CD8-positive, alpha-beta memory T cell (primary cell): ENCODE results near the gene AKR1C1. TPM values are rescaled to one million over a fixed set of nuclear protein-coding genes. Genes with fewer than 3 reads are reported as not detected.
"Not testable (repeated sequence)": the region's sequence is repeated elsewhere in the genome, so short reads cannot be mapped to it uniquely, and the experiment has no call there.

Experiments used
- CTCF ChIA-PET: fragments of 350-600 bp; sonication (Branson Sonifier 250); formaldehyde crosslinking; loops from one replicate; lab custom pipeline; 2021; ENCODE audit warnings: antibody characterized with exemption; lab: Charles Lee
- POLR2A ChIA-PET: fragments of 350-600 bp; sonication (Branson Sonifier 250); formaldehyde crosslinking; loops from one replicate; lab custom pipeline; 2021; ENCODE audit warnings: antibody characterized with exemption; lab: Charles Lee
- DNase-seq, 5 donors: peaks; one replicate each; pipeline versions ENCODE4 v3.0.0 to v3.0.0-alpha.2; 2020 to 2022; ENCODE audit warnings: mixed read lengths in 1 of 5
- H3K27ac ChIP-seq: one replicate; pipeline ENCODE4 v1.7.0; 2013; ENCODE audit warnings: low read depth, mild to moderate bottlenecking, low read length, moderate library complexity
- H3K27me3 ChIP-seq: 2 replicates; pipeline ENCODE4 v1.7.0; 2013; ENCODE audit warnings: low read length, mild to moderate bottlenecking; ENCODE audit not compliant: insufficient read depth, poor library complexity, severe bottlenecking
- H3K36me3 ChIP-seq: 2 replicates; pipeline ENCODE4 v1.7.0; 2013; ENCODE audit warnings: mild to moderate bottlenecking, low read length, moderate library complexity; ENCODE audit not compliant: insufficient read depth
- H3K4me1 ChIP-seq: 2 replicates; pipeline ENCODE4 v1.7.0; 2013; ENCODE audit warnings: mild to moderate bottlenecking, low read length, moderate library complexity; ENCODE audit not compliant: insufficient read depth
- H3K4me3 ChIP-seq: 2 replicates; pipeline ENCODE4 v1.7.0; 2013; ENCODE audit warnings: mild to moderate bottlenecking, low read length
- H3K9me3 ChIP-seq: 2 replicates; pipeline ENCODE4 v1.7.0; 2013; ENCODE audit warnings: mild to moderate bottlenecking, low read length
- H3K27ac Mint-ChIP-seq, 8 donors: one replicate each; pipeline ENCODE4 v1.8.0; 2020 to 2021; ENCODE audit warnings: mixed read lengths in 8 of 8, mild to moderate bottlenecking in 6 of 8, inconsistent platforms in 3 of 8, moderate library complexity in 3 of 8
- H3K27me3 Mint-ChIP-seq, 2 donors: one replicate each; pipeline ENCODE4 v1.8.0; 2020 to 2021; ENCODE audit warnings: mixed read lengths in 2 of 2, mild to moderate bottlenecking in 1 of 2, moderate library complexity in 1 of 2
- H3K36me3 Mint-ChIP-seq, 3 donors: one replicate each; pipeline ENCODE4 v1.8.0; 2020 to 2021; ENCODE audit warnings: mixed read lengths in 3 of 3, inconsistent platforms in 1 of 3, mild to moderate bottlenecking in 1 of 3
- H3K4me1 Mint-ChIP-seq, 3 donors: one replicate each; pipeline ENCODE4 v1.8.0; 2020 to 2021; ENCODE audit warnings: mixed read lengths in 3 of 3, inconsistent platforms in 1 of 3, mild to moderate bottlenecking in 1 of 3
- H3K4me3 Mint-ChIP-seq, 7 donors: one replicate each; pipeline ENCODE4 v1.8.0; 2020 to 2021; ENCODE audit warnings: mixed read lengths in 7 of 7, mild to moderate bottlenecking in 6 of 7, moderate library complexity in 4 of 7, inconsistent platforms in 2 of 7
- H3K9me3 Mint-ChIP-seq, 5 donors: one replicate each; pipeline ENCODE4 v1.8.0; 2020 to 2022; ENCODE audit warnings: mixed read lengths in 5 of 5, mild to moderate bottlenecking in 3 of 5, moderate library complexity in 2 of 5, inconsistent platforms in 1 of 5
- polyA plus RNA-seq: library from polyadenylated mRNA; unstranded; fragments of 300-500 nt; fragmentation: Illumina TruSeq; gene quantifications from one replicate; pipeline ENCODE4 v1.2.3, GENCODE V29; 2021
- total RNA-seq, 2 experiments: library from RNA; stranded (reverse); gene quantifications; one replicate each; pipeline ENCODE4 v1.2.3, GENCODE V29; 2021

The AKR1C1 gene
- total RNA-seq, result under 1 TPM; 0.22 to 0.24 TPM
- not detected for polyA plus RNA-seq

DNA sequence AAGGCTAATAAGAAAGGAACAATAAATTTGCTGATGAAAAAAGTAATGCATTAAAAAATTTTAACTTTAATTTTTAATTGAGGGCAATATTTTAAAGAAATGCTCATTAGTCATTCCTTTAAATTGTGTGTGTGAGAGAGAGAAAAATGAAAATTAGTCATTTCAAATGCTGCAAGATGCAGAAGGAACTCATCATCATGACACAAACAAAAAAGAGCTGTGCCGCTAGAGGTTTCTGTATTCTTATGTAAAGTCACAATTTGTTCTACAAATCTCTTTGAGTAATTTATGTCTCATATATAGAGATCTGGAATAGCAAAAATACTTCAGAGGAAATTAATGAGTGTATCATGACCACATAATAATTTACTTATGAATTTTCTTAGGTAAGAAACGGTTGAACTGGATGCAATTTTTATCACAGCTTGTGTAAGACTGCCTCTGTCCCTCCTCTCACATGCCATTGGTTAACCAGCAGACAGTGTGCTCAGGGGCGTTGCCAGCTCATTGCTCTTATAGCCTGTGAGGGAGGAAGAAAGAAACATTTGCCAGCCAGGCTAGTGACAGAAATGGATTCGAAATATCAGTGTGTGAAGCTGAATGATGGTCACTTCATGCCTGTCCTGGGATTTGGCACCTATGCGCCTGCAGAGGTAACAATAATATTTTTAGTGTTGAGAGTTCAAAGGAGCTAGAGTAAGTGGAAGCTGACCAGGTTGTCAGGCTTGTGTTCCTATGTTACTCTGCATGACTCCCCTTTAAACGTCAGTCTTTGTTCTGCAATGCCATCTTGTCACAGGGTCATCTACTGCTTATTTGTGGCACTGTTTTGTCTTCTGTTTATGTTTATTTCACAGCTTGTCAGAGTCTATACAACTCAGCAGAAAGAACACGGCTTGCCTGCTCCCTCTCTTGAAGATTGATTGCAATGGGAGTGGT is at the start of gene AKR1C1:
Gene AKR1C1, plus strand, starts transcription at position 540 of the 939 bp plus-strand sequence. Its CDS starts 30 bp downstream, at position 570.
- H3K9me3 ChIP-seq, H3K27me3 Mint-ChIP-seq, H3K4me1 Mint-ChIP-seq, DNase-seq, H3K9me3 Mint-ChIP-seq, H3K4me3 Mint-ChIP-seq, H3K36me3 Mint-ChIP-seq, CTCF ChIA-PET, POLR2A ChIA-PET, H3K27ac Mint-ChIP-seq, H3K27me3 ChIP-seq, H3K36me3 ChIP-seq, H3K4me1 ChIP-seq, H3K4me3 ChIP-seq: not testable (repeated sequence)
- peak within 1 kb of the TSS; percentile 9 for H3K27ac ChIP-seq

DNA sequence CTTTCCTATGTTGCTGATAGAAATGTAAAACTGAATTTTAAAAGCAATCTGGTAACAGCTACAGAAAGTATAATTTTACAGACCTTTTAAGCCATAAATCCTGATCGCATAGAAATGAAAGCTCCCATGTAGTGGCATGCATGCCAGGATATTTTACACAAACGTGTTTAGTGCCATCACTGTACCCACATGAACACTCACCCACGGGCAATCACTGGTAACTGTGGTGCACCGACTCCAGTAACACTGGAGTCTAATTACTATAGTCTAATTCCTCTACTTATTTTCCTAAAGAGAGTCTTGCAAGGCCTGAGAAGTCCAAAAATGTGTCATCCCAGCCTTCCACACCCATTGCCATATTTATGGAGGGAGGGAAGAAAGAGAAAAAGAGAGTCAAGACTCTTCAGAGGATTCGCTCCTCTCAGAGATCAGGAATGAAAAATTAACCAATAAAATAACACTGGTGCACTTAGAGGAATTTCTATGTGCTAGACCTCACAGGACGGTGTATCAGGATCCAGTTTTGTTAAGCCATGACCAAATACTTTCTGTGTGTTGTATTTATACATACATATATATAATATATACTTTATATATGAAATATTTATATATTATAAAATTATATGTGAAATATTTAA is 48.9 kb upstream of the AKR1C1 start:
- no peaks in the 10 kb centered on the region for H3K4me1 Mint-ChIP-seq
- ChIA-PET POLR2A (no interaction called here), CTCF (no interaction called here)
- no peak overlapping the region for H3K27ac Mint-ChIP-seq
- Histone ChIP-seq H3K4me1 (no peaks in the 10 kb centered on the region), H3K27ac (no peak overlapping the region), H3K9me3 (no peaks in the 10 kb centered on the region), H3K4me3 (no peak overlapping the region), H3K27me3 (no peaks in the 10 kb centered on the region), H3K36me3 (no peaks in the 10 kb centered on the region)
- H3K27me3 Mint-ChIP-seq, result peaks cover 1 to 11% of the 10 kb centered on the region in 2 donors
- no peak overlapping the region for H3K4me3 Mint-ChIP-seq
- peaks cover 0 to 1% (median 0%) of the 10 kb centered on the region in 3 donors for H3K36me3 Mint-ChIP-seq
- H3K9me3 Mint-ChIP-seq, result no peaks in the 10 kb centered on the region
- no peak for DNase-seq

DNA sequence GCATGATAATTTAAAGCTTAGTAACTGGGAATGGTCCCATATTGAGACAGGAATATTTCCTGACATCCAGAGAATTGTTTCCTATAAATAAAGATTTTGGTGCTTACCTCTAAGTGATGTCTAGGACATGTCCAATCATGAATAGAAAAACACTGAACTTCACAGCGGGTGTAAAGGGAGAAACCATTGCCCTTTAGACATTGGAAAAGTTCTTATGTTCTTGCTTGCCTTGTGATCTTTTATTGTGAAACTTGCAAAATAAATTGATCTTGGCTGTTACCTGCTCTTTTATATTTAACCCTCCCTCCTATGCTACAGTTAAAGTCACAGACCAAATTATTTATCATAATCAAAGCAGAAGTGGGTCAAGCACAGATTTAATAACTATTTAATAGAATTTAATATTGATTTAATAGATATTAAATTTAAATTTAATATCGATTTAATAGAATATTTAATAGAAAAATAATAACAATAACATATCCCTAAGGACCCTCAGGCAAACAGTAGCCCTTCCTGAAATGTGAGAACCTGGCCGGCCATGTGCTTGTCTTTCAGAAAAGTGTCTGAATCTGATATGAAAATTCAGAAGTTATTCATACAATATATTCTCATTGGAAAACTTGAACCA is 47.0 kb upstream of the AKR1C1 start:
- H3K4me3 Mint-ChIP-seq, result no peak overlapping the region
- H3K4me1 ChIP-seq, result no peaks in the 10 kb centered on the region
- DNase-seq, result no peak
- no peak overlapping the region for H3K4me3 ChIP-seq
- H3K9me3 Mint-ChIP-seq, result no peaks in the 10 kb centered on the region
- H3K27me3 ChIP-seq, result no peaks in the 10 kb centered on the region
- ChIA-PET CTCF (no interaction called here), POLR2A (no interaction called here)
- peaks cover 0 to 19% of the 10 kb centered on the region in 2 donors for H3K27me3 Mint-ChIP-seq
- H3K9me3 ChIP-seq, result no peaks in the 10 kb centered on the region
- no peak overlapping the region for H3K27ac Mint-ChIP-seq
- H3K36me3 ChIP-seq, result no peaks in the 10 kb centered on the region
- H3K27ac ChIP-seq, result no peak overlapping the region
- H3K4me1 Mint-ChIP-seq, result no peaks in the 10 kb centered on the region
- peaks cover 0 to 1% (median 0%) of the 10 kb centered on the region in 3 donors for H3K36me3 Mint-ChIP-seq

DNA sequence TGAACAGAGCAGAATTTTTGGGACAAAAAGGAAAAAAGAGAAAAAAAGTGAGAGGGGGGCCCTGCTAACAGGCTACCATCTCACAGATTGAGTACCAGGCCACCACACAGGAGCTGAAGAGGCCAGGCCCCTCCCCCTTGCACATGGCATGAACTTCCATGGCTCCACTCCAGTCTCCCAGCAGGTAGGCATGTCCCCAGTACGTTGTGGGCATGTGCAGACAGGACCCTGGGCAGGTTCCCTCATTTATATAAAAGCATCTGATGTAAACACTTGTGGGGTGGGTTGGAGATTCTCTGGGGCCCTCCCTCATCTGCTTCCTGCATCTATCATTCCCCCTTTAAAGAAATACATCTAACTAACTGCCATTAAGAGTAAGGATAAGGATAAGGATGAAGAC is 45.0 kb upstream of the AKR1C1 start:
- no peaks in the 10 kb centered on the region for H3K9me3 ChIP-seq
- H3K4me1 Mint-ChIP-seq, result no peaks in the 10 kb centered on the region
- H3K27me3 Mint-ChIP-seq, result peaks cover 0 to 20% of the 10 kb centered on the region in 2 donors
- H3K4me1 ChIP-seq, result no peaks in the 10 kb centered on the region
- H3K4me3 Mint-ChIP-seq, result no peak overlapping the region
- no peak for DNase-seq
- ChIA-PET CTCF (no interaction called here), POLR2A (no interaction called here)
- H3K27me3 ChIP-seq, result no peaks in the 10 kb centered on the region
- no peak overlapping the region for H3K4me3 ChIP-seq
- H3K36me3 Mint-ChIP-seq, result peaks cover 0 to 1% (median 0%) of the 10 kb centered on the region in 3 donors
- H3K9me3 Mint-ChIP-seq, result no peaks in the 10 kb centered on the region
- no peaks in the 10 kb centered on the region for H3K36me3 ChIP-seq
- no peak overlapping the region for H3K27ac Mint-ChIP-seq
- no peak overlapping the region for H3K27ac ChIP-seq

DNA sequence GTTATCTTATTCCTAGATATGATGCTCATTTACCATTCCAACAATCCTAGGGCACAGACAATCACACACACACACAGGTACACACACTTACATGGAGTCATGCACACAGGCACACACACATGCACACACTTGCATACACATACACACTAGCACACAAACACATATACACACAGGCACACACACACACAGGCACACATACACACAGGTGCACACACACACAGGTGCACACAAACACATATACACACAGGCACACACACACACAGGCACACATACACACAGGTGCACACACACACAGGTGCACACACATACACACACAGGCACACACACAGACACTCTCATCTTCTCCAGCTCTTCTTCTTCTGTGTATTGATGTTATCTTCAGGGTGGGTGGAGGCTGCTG is 38.7 kb upstream of the AKR1C1 start:
- CTCF ChIA-PET, H3K4me1 ChIP-seq, H3K36me3 ChIP-seq, H3K36me3 Mint-ChIP-seq, H3K27me3 Mint-ChIP-seq, H3K4me1 Mint-ChIP-seq, H3K27ac ChIP-seq, H3K4me3 Mint-ChIP-seq, H3K9me3 ChIP-seq, POLR2A ChIA-PET, H3K27me3 ChIP-seq, H3K4me3 ChIP-seq, DNase-seq: not testable (repeated sequence)
- peak overlapping the region in 1 of 8 donors; percentile 55 for H3K27ac Mint-ChIP-seq
- peaks cover 7 to 15% (median 11%) of the 10 kb centered on the region in 5 donors for H3K9me3 Mint-ChIP-seq

DNA sequence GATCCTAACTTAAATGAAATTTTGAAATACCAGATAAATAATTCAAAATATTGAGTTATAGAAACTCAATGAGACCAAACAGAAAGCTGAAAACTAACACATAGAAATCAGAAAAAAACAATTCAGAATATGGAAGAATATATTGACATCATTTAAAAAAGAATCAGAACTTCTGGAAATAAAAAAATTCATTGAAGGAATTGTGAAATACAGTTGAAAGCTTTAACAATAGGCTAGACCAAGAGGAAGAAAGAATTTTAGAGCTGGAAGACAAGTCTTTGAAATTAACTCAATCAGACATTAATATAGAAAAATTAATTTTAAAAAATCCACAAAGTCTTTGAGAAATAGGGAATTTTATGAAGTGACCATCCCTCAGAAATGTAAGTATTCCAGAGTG is 36.8 kb upstream of the AKR1C1 start:
- Mint-ChIP-seq H3K36me3 (no peaks in the 10 kb centered on the region), H3K27me3 (peaks cover 0 to 5% of the 10 kb centered on the region in 2 donors), H3K27ac (no peak overlapping the region), H3K4me1 (no peaks in the 10 kb centered on the region), H3K4me3 (no peak overlapping the region), H3K9me3 (peaks cover 7 to 15% (median 11%) of the 10 kb centered on the region in 5 donors)
- ChIA-PET POLR2A (no interaction called here), CTCF (no interaction called here)
- DNase-seq, result no peak
- H3K4me3 ChIP-seq, result no peak overlapping the region
- no peaks in the 10 kb centered on the region for H3K36me3 ChIP-seq
- no peaks in the 10 kb centered on the region for H3K27me3 ChIP-seq
- no peaks in the 10 kb centered on the region for H3K9me3 ChIP-seq
- no peaks in the 10 kb centered on the region for H3K4me1 ChIP-seq
- no peak overlapping the region for H3K27ac ChIP-seq

DNA sequence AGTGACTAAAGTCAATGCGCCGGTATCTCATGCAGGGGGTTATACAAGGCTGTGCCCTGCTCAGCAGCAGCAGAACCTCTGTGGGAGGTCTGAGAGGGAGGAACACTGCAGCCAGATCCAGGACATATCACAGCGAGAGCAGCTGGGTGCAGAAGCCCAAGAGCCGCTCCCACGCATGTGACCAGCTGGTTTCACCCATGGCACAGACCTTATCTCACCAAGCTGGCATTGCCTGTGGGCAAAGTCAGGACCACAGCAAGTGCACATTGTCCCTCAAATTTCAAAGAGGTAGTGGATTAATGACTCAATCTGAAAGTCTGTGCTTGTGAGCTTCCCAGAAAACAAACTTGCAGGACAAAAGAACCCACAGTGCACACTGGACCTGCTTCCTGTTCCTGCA is 31.6 kb upstream of the AKR1C1 start:
- Mint-ChIP-seq H3K36me3 (no peaks in the 10 kb centered on the region), H3K27me3 (peaks cover 4 to 22% of the 10 kb centered on the region in 2 donors), H3K9me3 (peaks cover 0 to 8% (median 0%) of the 10 kb centered on the region in 5 donors), H3K27ac (no peak overlapping the region), H3K4me3 (no peak overlapping the region), H3K4me1 (no peaks in the 10 kb centered on the region)
- Histone ChIP-seq H3K36me3 (no peaks in the 10 kb centered on the region), H3K4me1 (no peaks in the 10 kb centered on the region), H3K27me3 (no peaks in the 10 kb centered on the region), H3K4me3 (no peak overlapping the region), H3K27ac (no peak overlapping the region), H3K9me3 (no peaks in the 10 kb centered on the region)
- no peak for DNase-seq
- CTCF ChIA-PET, result no interaction called here
- POLR2A ChIA-PET, result no interaction called here

DNA sequence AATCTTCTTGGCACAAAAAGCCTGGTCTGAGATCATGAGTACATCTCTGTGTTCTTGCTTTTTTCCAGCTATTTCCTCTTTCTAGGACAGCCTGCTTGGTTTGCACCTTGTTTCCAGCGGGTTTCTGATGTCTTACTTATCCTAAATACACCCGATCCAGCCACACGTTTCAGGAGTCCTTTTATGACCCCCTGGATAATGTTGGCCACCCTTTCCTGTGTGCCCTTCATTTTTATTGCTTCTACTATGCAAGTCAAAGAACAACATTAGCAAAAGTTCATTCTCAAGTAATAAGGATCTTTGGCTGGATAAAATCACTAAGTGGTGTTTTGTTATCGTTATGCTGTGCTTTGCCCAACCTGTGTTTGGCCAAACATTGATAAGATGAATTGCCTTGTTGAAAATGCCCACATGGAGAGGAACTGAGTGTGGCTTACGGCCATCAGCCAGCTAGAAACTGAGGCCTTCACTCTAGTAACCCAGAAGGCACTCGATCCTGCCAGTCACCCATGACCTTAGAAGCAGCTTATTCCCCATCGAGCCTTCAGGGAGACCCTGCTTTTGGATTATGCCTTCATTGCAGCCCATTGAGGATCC is 28.7 kb upstream of the AKR1C1 start:
- Mint-ChIP-seq H3K4me3 (no peak overlapping the region), H3K27ac (no peak overlapping the region), H3K4me1 (no peaks in the 10 kb centered on the region), H3K9me3 (no peaks in the 10 kb centered on the region), H3K27me3 (peaks cover 4 to 26% of the 10 kb centered on the region in 2 donors), H3K36me3 (no peaks in the 10 kb centered on the region)
- ChIA-PET CTCF (no interaction called here), POLR2A (no interaction called here)
- Histone ChIP-seq H3K4me3 (no peak overlapping the region), H3K9me3 (no peaks in the 10 kb centered on the region), H3K27me3 (no peaks in the 10 kb centered on the region), H3K4me1 (no peaks in the 10 kb centered on the region), H3K27ac (no peak overlapping the region), H3K36me3 (no peaks in the 10 kb centered on the region)
- DNase-seq, result no peak
